NCI-H2107 treated with DMSO at 0.1 percent for 48 hours (cell line): ENCODE results near the gene SUPT7L.
A peak's percentile ranks its signal among the peaks of the same experiment; 100 is the strongest.
"Not testable (repeated sequence)": the region's sequence is repeated elsewhere in the genome, so short reads cannot be mapped to it uniquely, and the experiment has no call there.

Experiments
- DNase-seq: peaks from one replicate; lab custom pipeline; 2025; ENCODE audit not compliant: unreplicated experiment; lab: John Stamatoyannopoulos, UW

SUPT7L gene

DNA sequence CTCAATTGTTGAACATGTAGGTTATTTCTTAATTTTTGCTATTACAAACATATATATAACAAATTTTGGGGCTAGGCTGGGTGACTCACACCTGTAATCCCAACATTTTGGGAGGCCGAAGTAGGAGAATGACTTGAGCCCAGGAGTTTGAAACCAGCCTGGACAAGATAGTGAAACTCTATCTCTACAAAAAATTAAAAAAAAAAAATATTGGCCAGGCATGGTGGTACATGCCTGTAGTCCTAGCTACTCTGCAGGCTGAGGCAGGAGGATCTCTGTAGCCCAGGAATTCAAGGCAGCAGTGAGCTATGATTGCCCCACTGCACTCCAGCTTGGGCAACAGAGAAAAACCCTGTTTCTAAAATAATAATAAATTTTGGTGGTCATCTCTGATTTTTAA lies 23.8 kb upstream of the SUPT7L start:
- no peak for DNase-seq

DNA sequence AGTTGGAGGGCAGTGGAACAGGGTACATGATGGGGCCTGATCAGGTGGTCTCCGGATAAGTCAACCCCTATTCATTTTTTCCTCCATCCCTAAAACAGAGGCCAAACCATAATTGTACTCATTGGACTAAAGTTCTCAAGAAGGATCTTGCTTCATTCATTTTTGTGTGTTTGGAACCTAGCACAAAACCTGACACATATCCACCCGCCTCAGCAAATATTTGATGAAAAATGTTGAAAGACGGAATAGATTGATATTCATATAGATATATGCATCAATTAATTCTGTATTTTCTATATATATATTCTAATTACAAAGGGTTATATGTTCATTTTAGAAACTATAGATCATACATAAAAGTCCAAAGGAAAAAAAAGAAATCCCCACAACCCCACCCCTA lies 22.2 kb upstream of the SUPT7L start:
- DNase-seq, result no peak

DNA sequence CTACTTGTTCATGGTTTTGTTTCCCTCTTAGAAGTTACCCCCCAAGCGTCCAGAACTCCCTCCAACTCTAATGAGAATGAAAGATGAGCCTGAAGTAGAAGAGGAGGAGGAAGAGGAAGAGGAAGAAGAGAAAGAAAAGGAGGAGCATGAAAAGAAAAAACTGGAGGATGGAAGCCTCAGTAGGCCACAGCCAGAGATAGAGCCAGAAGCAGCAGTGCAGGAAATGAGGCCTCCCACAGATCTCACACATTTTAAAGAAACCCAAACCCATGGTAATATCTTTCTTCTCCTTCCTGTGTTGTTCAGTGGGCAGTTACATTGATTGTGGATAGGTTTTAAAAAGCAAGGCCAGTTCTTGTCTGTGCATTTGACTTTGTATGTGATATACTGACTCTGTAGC lies 21.6 kb upstream of the SUPT7L start:
- not testable (repeated sequence) for DNase-seq

DNA sequence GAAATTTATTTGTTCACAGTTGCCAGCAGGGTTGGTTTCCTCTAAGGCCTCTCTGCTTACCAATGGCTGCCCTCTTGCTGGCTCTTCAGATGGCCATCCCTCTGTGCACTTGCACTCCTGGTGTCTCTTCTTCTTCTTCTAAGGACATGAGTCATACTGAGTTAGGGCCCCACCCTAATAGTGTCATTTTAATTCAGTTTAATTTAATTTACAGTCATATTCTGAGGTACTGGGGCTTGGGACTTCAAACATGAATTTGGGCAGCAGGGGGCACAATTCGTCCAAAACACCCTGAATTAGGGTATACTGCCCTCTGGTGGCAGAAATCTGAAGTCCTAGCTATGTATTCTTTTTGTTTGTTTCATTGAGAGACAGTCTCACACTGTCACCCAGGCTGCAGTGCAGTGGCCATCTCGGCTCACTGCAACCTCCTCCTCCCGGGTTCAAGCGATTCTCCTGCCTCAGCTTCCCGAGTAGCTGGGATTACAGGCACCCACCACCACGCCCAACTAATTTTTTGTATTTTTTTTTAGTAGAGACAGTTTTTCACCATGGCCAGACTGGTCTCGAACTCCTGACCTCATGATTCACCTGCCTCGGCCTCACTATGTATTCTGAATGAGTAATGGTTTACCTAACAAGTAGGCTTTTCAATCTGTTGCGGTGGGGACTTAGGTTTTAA lies 20.1 kb upstream of the SUPT7L start:
- peak; percentile 90 for DNase-seq

DNA sequence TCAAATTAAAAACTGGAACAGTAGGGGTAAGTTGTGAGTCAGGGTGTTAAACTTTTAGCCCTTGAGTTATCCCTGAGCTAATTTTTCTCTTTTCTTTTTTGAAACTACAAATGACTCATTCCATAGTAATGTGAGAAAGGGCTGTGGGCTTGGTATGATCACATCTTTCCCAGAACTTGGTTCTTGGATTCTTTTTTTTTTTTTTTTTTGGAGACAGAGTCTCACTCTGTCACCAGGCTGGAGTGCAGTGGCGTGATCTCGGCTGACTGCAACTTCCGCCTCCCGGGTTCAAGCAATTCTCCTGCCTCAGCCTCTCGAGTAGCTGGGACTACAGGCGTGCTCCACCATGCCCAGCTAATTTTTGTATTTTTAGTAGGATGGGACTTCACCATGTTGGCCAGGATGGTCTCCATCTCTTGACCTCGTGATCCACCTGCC lies 18.9 kb upstream of the SUPT7L start:
- not testable (repeated sequence) for DNase-seq

DNA sequence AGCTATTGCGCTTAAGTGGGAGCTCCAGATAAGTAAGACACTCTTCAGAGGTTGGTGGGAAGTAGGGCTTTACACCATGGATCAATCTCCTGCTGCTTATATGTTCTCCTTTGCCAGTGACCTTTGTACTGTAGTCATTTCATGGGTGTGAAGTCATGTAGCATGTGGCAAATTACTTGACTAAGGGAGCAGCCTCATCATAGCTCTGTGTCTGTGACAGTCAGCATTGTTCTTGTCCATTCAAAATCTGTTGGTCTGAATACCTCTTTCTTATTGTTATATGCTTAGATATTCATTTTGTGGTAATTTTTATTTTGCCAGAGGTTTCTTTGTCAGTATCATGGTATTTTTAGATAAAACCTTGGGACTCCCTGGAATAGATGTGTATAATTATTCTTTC lies 18.4 kb upstream of the SUPT7L start:
- DNase-seq, result no peak

DNA sequence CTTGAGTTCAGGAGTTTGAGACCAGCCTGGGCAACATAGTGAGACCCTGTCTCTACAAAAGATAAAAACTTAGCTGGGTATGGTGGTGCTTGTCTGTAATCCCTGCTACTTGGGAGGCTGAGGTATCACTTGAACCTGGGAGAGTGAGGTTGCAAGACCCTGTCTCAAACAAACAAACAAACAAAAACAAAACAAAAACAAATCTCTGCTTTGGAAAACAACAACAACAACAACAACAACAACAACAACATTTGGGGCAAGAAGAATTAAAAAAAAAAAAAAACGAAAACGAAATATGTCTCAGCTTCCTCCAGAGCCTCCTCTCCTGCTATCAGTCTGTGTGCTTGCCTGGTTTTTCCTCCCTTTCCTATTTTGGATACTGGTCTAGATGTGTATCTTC lies 17.2 kb upstream of the SUPT7L start:
- no peak for DNase-seq

GRCh38 chr2:27672723-27673486 lies 9.5 kb upstream of the SUPT7L start:
- DNase-seq, result no peak

DNA sequence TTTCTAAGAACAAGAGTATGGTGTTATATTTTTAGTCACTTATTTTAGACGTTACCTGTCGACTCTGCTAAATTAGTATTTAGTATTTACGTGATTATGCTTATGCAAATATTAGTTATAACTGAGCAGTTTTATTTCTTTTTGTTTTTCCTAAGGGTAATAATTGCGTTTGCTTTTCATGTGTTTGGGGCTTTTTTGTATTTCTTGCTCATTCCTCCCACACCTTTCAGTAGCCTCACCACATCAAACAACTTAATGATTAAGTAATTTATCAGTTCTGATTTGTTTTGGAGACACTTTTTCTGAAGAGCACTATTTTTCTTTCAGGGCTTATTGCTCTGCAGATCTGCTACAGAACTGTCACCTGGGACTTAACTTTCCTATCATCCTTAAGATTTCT lies 7.8 kb upstream of the SUPT7L start:
- no peak for DNase-seq

GRCh38 chr2:27667446-27667845 lies 4.0 kb upstream of the SUPT7L start:
- no peak for DNase-seq

- DNase-seq, result no peak
Measured at GRCh38 chr2:27664622-27665363, 1.4 kb upstream of the SUPT7L start.

DNA sequence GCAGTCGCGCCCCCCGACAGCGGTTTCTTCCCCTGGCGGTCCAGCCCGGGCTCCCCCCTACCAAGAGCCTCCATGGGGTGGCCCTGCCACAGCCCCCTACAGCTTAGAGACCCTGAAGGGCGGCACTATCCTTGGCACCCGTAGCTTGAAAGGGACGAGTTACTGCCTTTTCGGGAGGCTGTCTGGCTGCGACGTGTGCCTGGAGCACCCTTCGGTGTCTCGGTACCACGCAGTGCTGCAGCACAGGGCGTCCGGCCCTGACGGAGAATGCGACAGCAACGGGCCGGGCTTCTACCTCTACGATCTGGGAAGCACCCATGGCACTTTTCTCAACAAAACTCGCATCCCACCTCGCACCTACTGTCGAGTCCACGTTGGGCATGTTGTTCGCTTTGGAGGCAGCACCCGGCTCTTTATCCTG lies 750 bp upstream of the SUPT7L start:
- no peak for DNase-seq

DNA sequence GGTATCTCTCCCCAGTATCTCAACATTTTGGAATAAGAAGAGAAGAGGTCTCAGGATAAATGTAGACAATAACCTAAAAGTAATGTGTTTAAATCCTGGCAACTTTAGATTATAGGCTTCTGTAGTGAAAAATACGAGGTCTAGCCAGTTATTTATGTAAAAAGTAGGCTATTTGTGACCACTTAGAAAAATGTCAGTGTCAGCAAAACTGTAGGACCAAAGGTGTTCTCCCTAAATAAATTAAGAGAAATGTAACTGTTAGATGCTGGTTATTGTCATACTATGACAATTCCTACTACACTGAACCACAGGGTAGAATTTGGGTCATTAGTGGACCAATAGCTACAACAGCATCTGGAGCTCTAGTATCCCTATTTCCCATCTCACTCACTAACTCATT lies 2.0 kb downstream of the SUPT7L start:
- DNase-seq, result no peak

GRCh38 chr2:27655155-27655951 lies 8.1 kb downstream of the SUPT7L start:
- no peak for DNase-seq

DNA sequence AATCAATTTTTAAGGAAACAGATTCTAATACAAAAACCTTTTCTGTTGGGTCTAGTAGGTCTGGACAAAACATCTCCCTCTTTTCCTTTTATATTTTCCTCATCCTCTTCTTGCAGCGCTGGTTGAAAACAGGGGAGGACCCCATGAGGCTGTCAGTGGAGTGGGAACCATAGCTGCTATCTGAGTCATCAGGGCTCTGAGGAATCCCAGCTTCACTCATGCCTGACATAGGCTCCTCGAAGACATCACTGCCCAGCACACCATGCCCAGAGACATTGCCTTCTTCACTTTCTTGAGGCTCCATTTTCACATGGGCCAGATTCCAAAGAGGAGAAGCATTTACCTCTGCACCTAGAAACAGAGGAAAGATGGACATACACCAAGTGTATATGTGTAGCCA lies 10.0 kb downstream of the SUPT7L start:
- no peak for DNase-seq

DNA sequence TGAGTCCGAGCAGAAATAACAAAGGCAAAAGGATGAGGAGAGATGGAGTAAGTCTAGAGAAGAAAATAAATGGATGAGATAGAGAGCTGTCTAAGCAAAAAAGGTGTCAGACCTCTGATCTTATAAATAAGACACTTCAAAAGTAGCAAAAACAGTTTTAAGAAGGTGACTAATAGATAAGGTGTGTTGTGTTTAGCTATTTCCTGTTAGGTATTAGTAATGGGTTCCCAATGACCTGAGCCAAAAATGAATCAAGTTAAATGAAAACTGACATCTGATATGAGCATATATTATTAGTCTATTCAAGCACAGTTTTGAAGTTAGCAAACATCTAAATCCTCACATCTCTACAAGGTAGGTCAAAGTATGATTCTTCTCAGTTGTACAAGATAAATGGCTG lies 10.6 kb downstream of the SUPT7L start:
- no peak for DNase-seq

GRCh38 chr2:27652341-27652740 lies 11.1 kb downstream of the SUPT7L start:
- no peak for DNase-seq

- DNase-seq, result no peak
Measured at GRCh38 chr2:27651056-27651455, 12.4 kb downstream of the SUPT7L start.

DNA sequence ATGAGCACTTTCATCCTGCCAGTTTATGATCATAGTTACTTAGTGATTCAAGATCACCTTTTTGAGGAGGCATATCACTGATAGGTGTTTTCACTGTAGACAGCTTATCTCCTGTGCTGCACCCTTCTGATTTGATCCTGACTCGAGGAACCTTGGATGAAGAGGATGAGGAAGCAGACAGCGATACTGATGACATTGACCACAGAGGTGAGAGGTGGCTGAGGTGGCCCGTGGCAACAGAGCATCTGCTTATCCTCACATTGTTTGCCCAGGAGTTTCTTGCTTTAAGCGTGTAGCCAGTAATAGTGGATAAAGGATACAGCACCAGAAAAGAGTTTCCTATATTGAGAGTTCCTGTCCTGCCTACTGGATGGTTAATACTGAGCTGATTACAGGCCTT lies 15.7 kb downstream of the SUPT7L start:
- no peak for DNase-seq

DNA sequence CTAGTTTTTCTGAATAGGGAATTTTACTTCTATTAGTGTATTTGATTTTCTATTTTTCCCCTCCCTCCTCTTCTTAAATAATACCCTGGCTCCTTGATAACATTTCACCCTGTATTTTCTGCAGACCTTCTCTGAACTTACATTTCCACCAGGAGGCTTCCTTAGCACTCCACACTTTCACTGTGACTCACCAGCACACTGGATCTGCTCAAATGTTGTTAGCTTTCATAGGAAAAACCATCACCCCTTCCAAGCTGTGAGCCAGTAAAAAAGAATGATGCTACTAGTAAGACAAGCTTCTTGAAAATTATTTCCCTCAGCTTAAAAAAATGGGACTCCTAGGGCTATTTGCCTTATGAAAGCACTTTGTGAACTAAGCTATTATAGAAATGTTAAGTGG lies 16.1 kb downstream of the SUPT7L start:
- no peak for DNase-seq

- no peak for DNase-seq
Measured at GRCh38 chr2:27645197-27645596, 18.2 kb downstream of the SUPT7L start.
